Erythroblast (primary cell): ENCODE data around the gene MYH10.

Experiments
- GATA1 ChIP-seq: IDR thresholded peaks from 2 replicates; pipeline ENCODE4 v1.6.1; 2011; ENCODE audit warnings: low read depth, mild to moderate bottlenecking, control low read depth, low read length, moderate library complexity
- POLR2A ChIP-seq: IDR thresholded peaks from 2 replicates; pipeline ENCODE4 v1.6.1; 2011; ENCODE audit warnings: mild to moderate bottlenecking, low read length

DNA sequence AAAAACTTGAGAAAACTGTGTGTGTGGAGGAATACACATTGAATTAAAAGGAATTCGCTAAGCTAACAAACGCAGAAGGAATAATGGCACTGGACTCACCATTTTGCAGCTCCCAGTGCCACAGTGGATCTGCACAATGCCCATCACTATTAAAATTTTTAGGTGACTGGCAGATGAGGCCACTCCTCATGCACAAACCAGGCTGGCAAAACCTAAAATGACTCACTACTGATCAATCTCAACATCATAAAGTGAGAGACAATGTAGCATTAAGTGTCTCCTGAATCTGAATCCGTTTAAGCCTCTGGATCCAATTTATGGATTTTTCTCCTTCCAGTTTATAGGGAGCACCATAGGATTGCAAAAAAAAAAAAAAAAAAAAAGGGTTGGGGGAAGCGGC, 20.6 kb downstream of the MYH10 start:
- TF ChIP-seq POLR2A (no peak), GATA1 (no peak)
